Mammary epithelial cell (primary cell): ENCODE data around the gene HPCA.

Experiments used
- CTCF ChIP-seq, 2 donors: IDR thresholded peaks in 1 of 2; conservative IDR thresholded peaks in 1 of 2; 2 replicates each; pipeline ENCODE4 v1.5.1; 2011 to 2012; ENCODE audit warnings: inconsistent platforms in 2 of 2, low read length in 2 of 2, mild to moderate bottlenecking in 2 of 2, control low read depth in 1 of 2, low read depth in 1 of 2; ENCODE audit not compliant: insufficient read depth in 1 of 2; ENCODE audit errors: extremely low read depth in 1 of 2
- EZH2 ChIP-seq: IDR thresholded peaks from 2 replicates; pipeline ENCODE4 v1.6.1; 2012; ENCODE audit warnings: low read length, inconsistent platforms, borderline replicate concordance

DNA sequence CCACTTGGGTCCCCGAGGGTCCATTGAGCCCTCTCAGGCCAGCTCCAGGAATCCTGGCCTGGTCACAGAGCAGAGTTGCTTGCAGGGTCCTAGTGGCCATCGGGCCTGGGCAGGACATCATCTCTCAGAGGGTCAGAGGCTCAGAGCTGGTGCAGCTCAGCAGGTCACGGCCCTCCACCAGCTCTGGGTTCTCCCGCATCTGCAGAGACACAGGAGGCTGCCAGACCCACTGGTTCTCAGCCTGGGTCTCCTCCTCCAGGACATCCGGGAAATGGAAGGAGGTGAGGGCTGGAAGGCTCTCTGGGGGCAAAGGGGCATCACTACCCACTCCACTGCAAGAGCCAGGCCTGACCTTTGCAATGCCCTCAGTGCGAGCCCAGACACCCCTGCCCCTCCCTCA, 8.4 kb downstream of the HPCA start:
- TF ChIP-seq EZH2, result no peak
- no peak for TF ChIP-seq CTCF (conservative IDR thresholded peaks at IDR 0.05 in 1 of 2, IDR thresholded peaks at IDR 0.05 in 1 of 2; ENCODE audit: extremely low read depth in 1 of 2, insufficient read depth in 1 of 2, low read depth in 1 of 2, low read length in 2 of 2)
